ENCODE results near the gene INPP5E.

INPP5E gene

GRCh38 chr9:136485049-136486045 is 45.7 kb upstream of the INPP5E start:
- TF ChIP-seq CTCF (IDR thresholded peaks at IDR 0.05; ENCODE audit: unreplicated experiment in 3 of 3): peak; percentile 78 to 86 (median 83)
- Mint-ChIP-seq H3K27me3 (ENCODE audit: low read depth) (no peaks in the 10 kb centered on the region), H3K36me3 (ENCODE audit: low read depth) (no peaks in the 10 kb centered on the region), H3K9me3 (no peaks in the 10 kb centered on the region), H3K4me3 (peak overlapping the region; percentile 72 to 80 (median 79)), H3K4me1 (peaks cover 13% of the 10 kb centered on the region), H3K27ac (peak overlapping the region in 2 of 3 experiments; percentile 66 to 72)

GRCh38 chr9:136484153-136485048 is 44.8 kb upstream of the INPP5E start:
- no peaks in the 10 kb centered on the region for H3K9me3 Mint-ChIP-seq
- H3K36me3 Mint-ChIP-seq (ENCODE audit: low read depth): peaks cover 4% of the 10 kb centered on the region
- H3K27me3 Mint-ChIP-seq (ENCODE audit: low read depth): no peaks in the 10 kb centered on the region
- TF ChIP-seq CTCF (IDR thresholded peaks at IDR 0.05; ENCODE audit: unreplicated experiment in 3 of 3): no peak
- peak overlapping the region; percentile 72 to 80 (median 79) for H3K4me3 Mint-ChIP-seq
- peak overlapping the region in 2 of 3 experiments; percentile 66 to 72 for H3K27ac Mint-ChIP-seq
- H3K4me1 Mint-ChIP-seq: peaks cover 18% of the 10 kb centered on the region

GRCh38 chr9:136483589-136484152 is 44.0 kb upstream of the INPP5E start:
- H3K4me1 Mint-ChIP-seq: peaks cover 18% of the 10 kb centered on the region
- H3K9me3 Mint-ChIP-seq: no peaks in the 10 kb centered on the region
- peaks cover 8% of the 10 kb centered on the region for H3K36me3 Mint-ChIP-seq (ENCODE audit: low read depth)
- H3K4me3 Mint-ChIP-seq: peak overlapping the region; percentile 95 to 98 (median 97)
- peak overlapping the region; percentile 93 to 99 (median 96) for H3K27ac Mint-ChIP-seq
- TF ChIP-seq CTCF (IDR thresholded peaks at IDR 0.05; ENCODE audit: unreplicated experiment in 3 of 3): no peak
- no peaks in the 10 kb centered on the region for H3K27me3 Mint-ChIP-seq (ENCODE audit: low read depth)

- Mint-ChIP-seq H3K36me3 (ENCODE audit: low read depth) (peaks cover 8% of the 10 kb centered on the region), H3K4me3 (peak within 1 kb of the TSS; percentile 95 to 98 (median 97)), H3K4me1 (peaks cover 18% of the 10 kb centered on the region), H3K27me3 (ENCODE audit: low read depth) (no peaks in the 10 kb centered on the region), H3K27ac (peak within 1 kb of the TSS; percentile 93 to 99 (median 96)), H3K9me3 (no peaks in the 10 kb centered on the region)
- no peak for TF ChIP-seq CTCF (IDR thresholded peaks at IDR 0.05; ENCODE audit: unreplicated experiment in 3 of 3)
These were observed 43.3 kb upstream of the INPP5E start, which contains the start of gene SEC16A for GRCh38 chr9:136482793-136483588. SEC16A (minus strand) TSS chr9:136483040; CDS start chr9:136477615, 5,425 bp downstream.
